ENCODE measurements around the gene CDKN2C.

DNA sequence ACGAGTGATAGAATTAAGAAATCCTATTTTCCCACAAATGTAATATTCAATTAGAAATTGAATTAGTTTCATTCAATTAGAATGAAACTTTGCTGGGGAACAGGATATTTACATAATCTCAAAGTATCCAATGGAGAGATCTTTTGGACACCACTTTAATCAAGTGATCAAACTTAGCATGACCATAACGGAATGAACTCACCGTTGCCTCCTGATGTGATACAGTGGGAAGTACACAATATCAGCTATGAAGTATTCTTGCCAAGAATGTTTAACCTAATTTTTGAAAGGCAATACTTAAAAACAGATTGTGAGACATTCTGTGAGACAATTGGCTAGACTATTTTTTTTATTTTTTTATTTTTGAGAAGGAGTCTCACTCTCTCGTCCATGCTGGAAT, 16.6 kb downstream of the CDKN2C start:
- no peak for TF ChIP-seq POLR2AphosphoS5 (IDR thresholded peaks at IDR 0.05; ENCODE audit: insufficient read depth in 1 of 2, low read depth in 1 of 2)
- TF ChIP-seq, protein P1, sequence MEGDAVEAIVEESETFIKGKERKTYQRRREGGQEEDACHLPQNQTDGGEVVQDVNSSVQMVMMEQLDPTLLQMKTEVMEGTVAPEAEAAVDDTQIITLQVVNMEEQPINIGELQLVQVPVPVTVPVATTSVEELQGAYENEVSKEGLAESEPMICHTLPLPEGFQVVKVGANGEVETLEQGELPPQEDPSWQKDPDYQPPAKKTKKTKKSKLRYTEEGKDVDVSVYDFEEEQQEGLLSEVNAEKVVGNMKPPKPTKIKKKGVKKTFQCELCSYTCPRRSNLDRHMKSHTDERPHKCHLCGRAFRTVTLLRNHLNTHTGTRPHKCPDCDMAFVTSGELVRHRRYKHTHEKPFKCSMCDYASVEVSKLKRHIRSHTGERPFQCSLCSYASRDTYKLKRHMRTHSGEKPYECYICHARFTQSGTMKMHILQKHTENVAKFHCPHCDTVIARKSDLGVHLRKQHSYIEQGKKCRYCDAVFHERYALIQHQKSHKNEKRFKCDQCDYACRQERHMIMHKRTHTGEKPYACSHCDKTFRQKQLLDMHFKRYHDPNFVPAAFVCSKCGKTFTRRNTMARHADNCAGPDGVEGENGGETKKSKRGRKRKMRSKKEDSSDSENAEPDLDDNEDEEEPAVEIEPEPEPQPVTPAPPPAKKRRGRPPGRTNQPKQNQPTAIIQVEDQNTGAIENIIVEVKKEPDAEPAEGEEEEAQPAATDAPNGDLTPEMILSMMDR (IDR thresholded peaks at IDR 0.05): no peak

Data from vagina (tissue), 2 donors.